ENCODE measurements around the gene AGPAT3. TPM values are rescaled to one million over a fixed set of nuclear protein-coding genes. Genes with fewer than 3 reads are reported as not detected.

The AGPAT3 gene
- total RNA-seq, 1 experiment from 2014 or later: 13.0 TPM

GRCh38 chr21:43834146-43834905 is 30.7 kb upstream of the AGPAT3 start:
- TF ChIP-seq CTCF (conservative IDR thresholded peaks at IDR 0.05): no peak
- no peaks in the 10 kb centered on the region for H3K79me1 ChIP-seq (ENCODE audit: insufficient read depth, low read depth, low read length, poor library complexity, severe bottlenecking)
- no peak overlapping the region for H4K91ac ChIP-seq (ENCODE audit: insufficient read length, low read depth, low read length)
- Mint-ChIP-seq H3K27me3 (ENCODE audit: low read depth) (peaks cover 4% of the 10 kb centered on the region), H3K36me3 (ENCODE audit: insufficient read depth in 1 of 3, low read depth in 3 of 3) (peaks cover 0 to 4% (median 0%) of the 10 kb centered on the region in 3 experiments; a peak in 2 of 7 replicates), H3K4me3 (no peak overlapping the region), H3K9me3 (peaks cover 6% of the 10 kb centered on the region in 2 experiments), H3K27ac (no peak overlapping the region; a peak in 1 of 7 replicates), H3K4me1 (peaks cover 5 to 11% of the 10 kb centered on the region in 2 experiments; a peak in 2 of 4 replicates)
- no peak overlapping the region for H3K23ac ChIP-seq (ENCODE audit: insufficient read length, low read depth, low read length)
- no peaks in the 10 kb centered on the region for H3K23me2 ChIP-seq (ENCODE audit: insufficient read length, low read depth, low read length, poor library complexity, severe bottlenecking)
- H3K79me2 ChIP-seq (ENCODE audit: insufficient read depth, low read length): no peaks in the 10 kb centered on the region
- no peak overlapping the region for H3K18ac ChIP-seq (ENCODE audit: insufficient read length, low read depth, low read length)
- no peaks in the 10 kb centered on the region for H3K4me1 ChIP-seq (ENCODE audit: insufficient read depth, low read length)
- no peak overlapping the region; the same call in 1 of the 2 replicates for H3K14ac ChIP-seq (ENCODE audit: insufficient read depth, low read length)
- H3K9ac ChIP-seq (ENCODE audit: extremely low read depth, insufficient read length, low read length): no peak overlapping the region
- no peak overlapping the region for H3K4me2 ChIP-seq (ENCODE audit: insufficient read depth, insufficient read length, low read length)
- H2BK120ac ChIP-seq (ENCODE audit: low read depth, low read length, poor library complexity, severe bottlenecking): no peak overlapping the region
- H2BK5ac ChIP-seq (ENCODE audit: insufficient read length, low read length): no peak overlapping the region
- no peaks in the 10 kb centered on the region for H3K9me3 ChIP-seq (ENCODE audit: control insufficient read depth, low read depth, low read length)
- no peak overlapping the region for H4K5ac ChIP-seq (ENCODE audit: insufficient read length, low read depth, low read length)
- H4K8ac ChIP-seq (replicated peaks; ENCODE audit: insufficient read length, low read depth, low read length): no peak overlapping the region
- H3K4ac ChIP-seq (ENCODE audit: low read depth, low read length): no peak overlapping the region
- DNase-seq: no peak
- no peak overlapping the region for H3K27ac ChIP-seq (ENCODE audit: insufficient read length, low read depth, low read length)
- no peak overlapping the region for H2BK20ac ChIP-seq (ENCODE audit: low read depth, low read length, poor library complexity, severe bottlenecking)
- H2AK5ac ChIP-seq (ENCODE audit: insufficient read length, low read length): no peak overlapping the region
- no peaks in the 10 kb centered on the region for H4K20me1 ChIP-seq (ENCODE audit: control insufficient read depth, insufficient read depth, insufficient read length)
- no peak overlapping the region for H3T11ph ChIP-seq (ENCODE audit: low read length)
- H3K27me3 ChIP-seq (ENCODE audit: insufficient read depth, low read length): no peaks in the 10 kb centered on the region
- H2BK15ac ChIP-seq (ENCODE audit: low read depth, low read length): no peak overlapping the region
- WGBS (ENCODE audit: extremely low coverage, insufficient read length, low lambda C conversion rate): no CpG with 5 or more reads among the region's 30 CpGs
- H2BK12ac ChIP-seq (ENCODE audit: insufficient read length, low read depth, low read length): no peak overlapping the region
- H3K56ac ChIP-seq (ENCODE audit: insufficient read length, low read depth, low read length): no peak overlapping the region
- H2AFZ ChIP-seq (ENCODE audit: low read length): no peak overlapping the region
